Transverse colon (tissue), 4 donors: ENCODE data around the gene TNFRSF6B. TPM values are rescaled to one million over a fixed set of nuclear protein-coding genes. Genes with fewer than 3 reads are reported as not detected.

Source experiments
- DNase-seq: peaks from one replicate; pipeline ENCODE4 v3.0.0-alpha.2; 2019
- H3K27ac ChIP-seq, 4 donors: fragments of 200-600 bp; sonication (generic); 2 replicates each; pipeline ENCODE4 v1.5.1; 2016 to 2018; ENCODE audit warnings: inconsistent platforms in 4 of 4
- H3K27me3 ChIP-seq: fragments of 200-600 bp; sonication (generic); 2 replicates; pipeline ENCODE4 v1.5.1; 2017; ENCODE audit warnings: inconsistent platforms
- H3K36me3 ChIP-seq, 4 donors: fragments of 200-600 bp; sonication (generic); 2 replicates each; pipeline ENCODE4 v1.5.1; 2017 to 2019; ENCODE audit warnings: inconsistent platforms in 4 of 4
- H3K4me1 ChIP-seq, 4 donors: fragments of 200-600 bp; sonication (generic); 2 replicates each; pipeline ENCODE4 v1.5.1; 2017 to 2020; ENCODE audit warnings: inconsistent platforms in 4 of 4
- H3K4me3 ChIP-seq, 4 donors: fragments of 200-600 bp; sonication (generic); 1 replicate in 1 of 4; 2 replicates in 3 of 4; pipeline versions ENCODE4 v1.5.1 to v1.6.1; 2017 to 2019; ENCODE audit warnings: inconsistent platforms in 4 of 4
- H3K9me3 ChIP-seq, 2 donors: fragments of 200-600 bp; sonication (generic); 2 replicates each; pipeline ENCODE4 v1.5.1; 2017 to 2019; ENCODE audit warnings: inconsistent platforms in 2 of 2
- CTCF ChIP-seq, 5 experiments: fragments of 200-600 bp in 3 of 5; fragments of 450-650 bp in 2 of 5; sonication (generic) in 3 of 5; IDR thresholded peaks; 1 replicate in 2 of 5; 2 replicates in 3 of 5; pipeline ENCODE4 v1.5.1; 2016 to 2017; ENCODE audit warnings: antibody characterized with exemption in 5 of 5, inconsistent platforms in 3 of 5, mild to moderate bottlenecking in 2 of 5, moderate library complexity in 1 of 5
- EP300 ChIP-seq: sonication (generic); formaldehyde crosslinking; IDR thresholded peaks from one replicate; pipeline ENCODE4 v1.6.1; 2017; ENCODE audit warnings: antibody characterized with exemption, low read depth
- POLR2A ChIP-seq: fragments of 450-650 bp; IDR thresholded peaks from one replicate; pipeline ENCODE4 v1.6.1; 2016; ENCODE audit warnings: antibody characterized with exemption, mild to moderate bottlenecking, moderate library complexity
- POLR2AphosphoS5 ChIP-seq, 3 donors: sonication (generic); formaldehyde crosslinking; IDR thresholded peaks; one replicate each; pipeline ENCODE4 v1.6.1; 2016; ENCODE audit warnings: antibody characterized with exemption in 3 of 3
- WGBS, 2 donors: methylation state at CpG; one replicate each; pipeline ENCODE4 v1.1.5; 2018; ENCODE audit warnings: low coverage in 1 of 2; 5-methylcytosine and 5-hydroxymethylcytosine counted together
- in situ Hi-C, 4 donors: fragments of 200-750 bp; cut with MboI; loops; one replicate each; pipeline versions ENCODE4 v1.15.0 to v1.15.1; 2017; ENCODE audit warnings: low sequenced_read_pairs in 3 of 4, low pct_ligation_motif_present in 1 of 4, low pct_unique_long_range_greater_than_20kb in 1 of 4
- intact Hi-C: fragments of 100-400 bp; cut with DNase I; formaldehyde crosslinking; loops from one replicate; pipeline ENCODE4 v1.15.1; 2023; ENCODE audit warnings: low total_unique reads
- total RNA-seq, 4 donors: library from RNA; depleted of rRNA; stranded (reverse); fragments of >200 nt; gene quantifications; one replicate each; pipeline ENCODE4 v1.1.0, GENCODE V29; 2016

Gene TNFRSF6B
- total RNA-seq, 4 donors from 2014 or later: 4.2 to 34.4 (median 13.6) TPM

GRCh38 chr20:63734111-63734945 is 37.9 kb downstream of the TNFRSF6B start:
- WGBS, 2 donors: 90 to 94% methylated on average over 5 to 25 of the region's 25 CpGs
- H3K36me3 ChIP-seq: no peaks in the 10 kb centered on the region
- peaks cover 28 to 38% (median 34%) of the 10 kb centered on the region in 4 donors for H3K4me1 ChIP-seq
- no peak for DNase-seq
- H3K27ac ChIP-seq: no peak overlapping the region
- no peaks in the 10 kb centered on the region for H3K27me3 ChIP-seq
- TF ChIP-seq POLR2A: no peak
- TF ChIP-seq CTCF (IDR thresholded peaks at IDR 0.05): no peak
- TF ChIP-seq EP300: no peak
- no peak for TF ChIP-seq POLR2AphosphoS5 (IDR thresholded peaks at IDR 0.05)
- no peaks in the 10 kb centered on the region for H3K9me3 ChIP-seq
- no peak overlapping the region for H3K4me3 ChIP-seq
- in situ Hi-C loops (no loop called here), intact Hi-C loops (no loop called here)

GRCh38 chr20:63734946-63735858 is 38.8 kb downstream of the TNFRSF6B start:
- peaks cover 28 to 39% (median 34%) of the 10 kb centered on the region in 4 donors for H3K4me1 ChIP-seq
- H3K9me3 ChIP-seq: no peaks in the 10 kb centered on the region
- DNase-seq: no peak
- TF ChIP-seq POLR2AphosphoS5 (IDR thresholded peaks at IDR 0.05): no peak
- TF ChIP-seq POLR2A: no peak
- TF ChIP-seq CTCF (IDR thresholded peaks at IDR 0.05): no peak
- no peak for TF ChIP-seq EP300
- H3K4me3 ChIP-seq: no peak overlapping the region
- intact Hi-C loops: no loop called here
- H3K27ac ChIP-seq: peak overlapping the region in 1 of 4 donors; percentile 93
- no peaks in the 10 kb centered on the region for H3K36me3 ChIP-seq
- no peaks in the 10 kb centered on the region for H3K27me3 ChIP-seq
- in situ Hi-C loops: no loop called here
- 92 to 94% methylated on average over 10 to 34 of the region's 48 CpGs for WGBS, 2 donors

- TF ChIP-seq EP300 (no peak), CTCF (IDR thresholded peaks at IDR 0.05) (no peak), POLR2A (peak; percentile 16), POLR2AphosphoS5 (IDR thresholded peaks at IDR 0.05) (peak in 1 of 3 donors; percentile 26)
- WGBS, 2 donors: 40 to 51% methylated on average over 1 to 28 of the region's 31 CpGs
- no peaks in the 10 kb centered on the region for H3K27me3 ChIP-seq
- intact Hi-C loops (no loop called here), in situ Hi-C loops (no loop called here)
- H3K9me3 ChIP-seq: no peaks in the 10 kb centered on the region
- DNase-seq: peak; percentile 83
- H3K27ac ChIP-seq: peak within 1 kb of the TSS; percentile 59 to 93 (median 82)
- no peaks in the 10 kb centered on the region for H3K36me3 ChIP-seq
- H3K4me3 ChIP-seq: peak within 1 kb of the TSS; percentile 9 to 52 (median 26)
- peaks cover 30 to 48% (median 41%) of the 10 kb centered on the region in 4 donors for H3K4me1 ChIP-seq
These were observed 39.6 kb downstream of the TNFRSF6B start, which contains the start of gene LIME1 for GRCh38 chr20:63735859-63736718. Gene LIME1 (plus strand): TSS chr20:63736664. CDS start chr20:63737550, 886 bp downstream.
